Measurements from ENCODE around the gene KDM5B.

DNA sequence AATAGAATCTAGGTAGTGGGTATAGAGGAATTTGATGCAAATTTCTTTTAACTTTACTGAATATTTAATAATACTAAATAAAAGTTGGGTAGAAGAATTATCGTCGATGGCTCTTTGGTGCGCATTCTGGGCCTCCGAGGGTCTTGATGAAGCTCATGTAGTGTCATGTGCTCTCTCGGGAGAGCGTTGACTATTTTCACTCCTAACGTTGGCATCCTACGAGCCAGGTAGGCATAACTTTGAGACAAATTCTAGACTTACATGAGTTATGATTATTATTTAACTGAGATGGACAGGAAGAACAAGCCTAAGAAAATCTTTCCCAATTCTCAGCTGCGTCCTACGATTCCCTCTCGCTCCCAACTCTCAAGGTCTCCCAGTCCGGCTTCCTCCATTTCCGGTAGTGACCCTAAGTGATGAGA is 2.0 kb upstream of the KDM5B start:
- TF ChIP-seq CTCF (IDR thresholded peaks at IDR 0.05) (no peak), POLR2A (IDR thresholded peaks at IDR 0.05) (no peak), POLR2AphosphoS5 (IDR thresholded peaks at IDR 0.05) (no peak)

Data from prostate gland (tissue), 2 donors.